HL-60 (cell line): ENCODE measurements around the gene SMC3.

Source experiments
- GABPA ChIP-seq: IDR thresholded peaks from 2 replicates; pipeline ENCODE4 v1.6.1; 2012; ENCODE audit warnings: low read depth
- POLR2AphosphoS5 ChIP-seq: IDR thresholded peaks from 2 replicates; pipeline ENCODE4 v1.6.1; 2012; ENCODE audit warnings: low read depth
- SPI1 ChIP-seq: IDR thresholded peaks from 2 replicates; pipeline ENCODE4 v1.6.1; 2012; ENCODE audit warnings: low read depth, mild to moderate bottlenecking, borderline replicate concordance
- TF ChIP-seq, protein P1 (sequence below): IDR thresholded peaks from one replicate; pipeline ENCODE4 v1.5.1; 2011; ENCODE audit warnings: low read length, control low read depth, inconsistent platforms; ENCODE audit not compliant: insufficient read depth
- TF ChIP-seq, protein P2 (sequence below): IDR thresholded peaks from 2 replicates; pipeline ENCODE4 v1.6.1; 2012; ENCODE audit warnings: low read depth; ENCODE audit not compliant: insufficient replicate concordance

DNA sequence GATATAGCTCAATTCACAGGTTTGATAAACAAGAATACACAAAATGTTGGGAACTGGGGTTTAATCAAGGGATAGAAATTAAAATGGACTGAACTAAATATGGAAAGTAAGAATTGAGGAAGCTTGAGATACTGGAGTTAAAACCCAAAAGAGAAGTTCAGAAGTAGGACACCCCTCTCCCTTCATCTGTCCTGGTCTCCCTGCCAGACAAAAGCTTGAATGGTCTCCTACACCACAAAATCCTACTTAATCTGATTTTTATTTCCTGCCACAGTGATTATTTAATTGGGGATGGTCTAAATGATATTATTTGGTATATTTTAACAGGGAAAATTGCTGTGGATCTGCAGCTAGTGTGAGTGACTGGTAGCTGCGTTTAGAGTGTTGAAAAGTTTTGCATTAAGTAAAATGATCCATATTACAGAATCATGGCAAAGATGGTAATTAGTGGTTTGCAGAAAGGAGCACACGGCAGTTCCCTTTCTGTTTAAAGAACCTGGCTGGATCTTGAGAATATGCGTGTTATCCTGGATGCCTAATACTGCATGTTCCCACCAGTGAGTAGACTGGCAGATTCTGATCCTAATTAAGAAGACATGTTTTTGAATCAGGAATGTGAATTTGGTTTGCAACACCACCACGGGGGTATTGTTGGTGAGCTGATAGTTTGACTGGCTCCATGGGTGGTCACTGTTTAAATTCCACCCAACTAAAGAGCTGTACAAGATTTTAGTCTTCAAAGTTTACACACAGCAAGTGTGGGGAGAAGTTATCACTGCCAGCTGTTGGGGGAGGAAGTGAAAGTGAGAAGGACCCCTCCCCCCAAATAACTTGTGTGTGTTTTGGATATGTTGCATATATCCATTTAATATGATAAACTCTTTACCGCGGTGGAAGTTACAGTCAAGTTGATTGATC lies 82.1 kb downstream of the SMC3 start:
- TF ChIP-seq, protein P1, sequence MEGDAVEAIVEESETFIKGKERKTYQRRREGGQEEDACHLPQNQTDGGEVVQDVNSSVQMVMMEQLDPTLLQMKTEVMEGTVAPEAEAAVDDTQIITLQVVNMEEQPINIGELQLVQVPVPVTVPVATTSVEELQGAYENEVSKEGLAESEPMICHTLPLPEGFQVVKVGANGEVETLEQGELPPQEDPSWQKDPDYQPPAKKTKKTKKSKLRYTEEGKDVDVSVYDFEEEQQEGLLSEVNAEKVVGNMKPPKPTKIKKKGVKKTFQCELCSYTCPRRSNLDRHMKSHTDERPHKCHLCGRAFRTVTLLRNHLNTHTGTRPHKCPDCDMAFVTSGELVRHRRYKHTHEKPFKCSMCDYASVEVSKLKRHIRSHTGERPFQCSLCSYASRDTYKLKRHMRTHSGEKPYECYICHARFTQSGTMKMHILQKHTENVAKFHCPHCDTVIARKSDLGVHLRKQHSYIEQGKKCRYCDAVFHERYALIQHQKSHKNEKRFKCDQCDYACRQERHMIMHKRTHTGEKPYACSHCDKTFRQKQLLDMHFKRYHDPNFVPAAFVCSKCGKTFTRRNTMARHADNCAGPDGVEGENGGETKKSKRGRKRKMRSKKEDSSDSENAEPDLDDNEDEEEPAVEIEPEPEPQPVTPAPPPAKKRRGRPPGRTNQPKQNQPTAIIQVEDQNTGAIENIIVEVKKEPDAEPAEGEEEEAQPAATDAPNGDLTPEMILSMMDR: no peak
- TF ChIP-seq POLR2AphosphoS5: no peak
- no peak for TF ChIP-seq GABPA
- TF ChIP-seq, protein P2, sequence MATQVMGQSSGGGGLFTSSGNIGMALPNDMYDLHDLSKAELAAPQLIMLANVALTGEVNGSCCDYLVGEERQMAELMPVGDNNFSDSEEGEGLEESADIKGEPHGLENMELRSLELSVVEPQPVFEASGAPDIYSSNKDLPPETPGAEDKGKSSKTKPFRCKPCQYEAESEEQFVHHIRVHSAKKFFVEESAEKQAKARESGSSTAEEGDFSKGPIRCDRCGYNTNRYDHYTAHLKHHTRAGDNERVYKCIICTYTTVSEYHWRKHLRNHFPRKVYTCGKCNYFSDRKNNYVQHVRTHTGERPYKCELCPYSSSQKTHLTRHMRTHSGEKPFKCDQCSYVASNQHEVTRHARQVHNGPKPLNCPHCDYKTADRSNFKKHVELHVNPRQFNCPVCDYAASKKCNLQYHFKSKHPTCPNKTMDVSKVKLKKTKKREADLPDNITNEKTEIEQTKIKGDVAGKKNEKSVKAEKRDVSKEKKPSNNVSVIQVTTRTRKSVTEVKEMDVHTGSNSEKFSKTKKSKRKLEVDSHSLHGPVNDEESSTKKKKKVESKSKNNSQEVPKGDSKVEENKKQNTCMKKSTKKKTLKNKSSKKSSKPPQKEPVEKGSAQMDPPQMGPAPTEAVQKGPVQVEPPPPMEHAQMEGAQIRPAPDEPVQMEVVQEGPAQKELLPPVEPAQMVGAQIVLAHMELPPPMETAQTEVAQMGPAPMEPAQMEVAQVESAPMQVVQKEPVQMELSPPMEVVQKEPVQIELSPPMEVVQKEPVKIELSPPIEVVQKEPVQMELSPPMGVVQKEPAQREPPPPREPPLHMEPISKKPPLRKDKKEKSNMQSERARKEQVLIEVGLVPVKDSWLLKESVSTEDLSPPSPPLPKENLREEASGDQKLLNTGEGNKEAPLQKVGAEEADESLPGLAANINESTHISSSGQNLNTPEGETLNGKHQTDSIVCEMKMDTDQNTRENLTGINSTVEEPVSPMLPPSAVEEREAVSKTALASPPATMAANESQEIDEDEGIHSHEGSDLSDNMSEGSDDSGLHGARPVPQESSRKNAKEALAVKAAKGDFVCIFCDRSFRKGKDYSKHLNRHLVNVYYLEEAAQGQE: no peak
- TF ChIP-seq SPI1: no peak
